HEK293 (cell line): Measurements from ENCODE around the gene TJP3.
A peak's percentile ranks its signal among the peaks of the same experiment; 100 is the strongest.

ENCODE experiments used
- CTCF ChIA-PET: fragments of 350-600 bp; formaldehyde crosslinking; extraction: SDS; loops from one replicate; lab custom pipeline; 2021; ENCODE audit warnings: antibody characterized with exemption; lab: Yijun Ruan, JAX
- POLR2A ChIA-PET: fragments of 300-600 bp; formaldehyde crosslinking; extraction: SDS; loops from one replicate; lab custom pipeline; 2020; ENCODE audit warnings: antibody characterized with exemption, inconsistent platforms; lab: Yijun Ruan, JAX
- H3K27ac ChIP-seq: fragments of 200-500 bp; sonication (Bioruptor generic); 2 replicates; pipeline ENCODE4 v1.5.1; 2014; ENCODE audit warnings: low read depth, low read length, control low read depth, inconsistent platforms; ENCODE audit errors: extremely low read depth
- H3K36me3 ChIP-seq, 2 experiments: fragments of 200-500 bp in 1 of 2; sonication (Bioruptor generic) in 1 of 2; 1 replicate in 1 of 2; 2 replicates in 1 of 2; pipeline ENCODE4 v1.5.1; 2014 to 2017; ENCODE audit warnings: inconsistent platforms in 2 of 2, low read length in 2 of 2; ENCODE audit not compliant: control insufficient read depth in 2 of 2, insufficient read depth in 1 of 2
- H3K4me1 ChIP-seq: fragments of 200-500 bp; sonication (Bioruptor generic); 2 replicates; pipeline ENCODE4 v1.5.1; 2014; ENCODE audit warnings: mild to moderate bottlenecking, low read length, inconsistent platforms; ENCODE audit not compliant: control insufficient read depth, insufficient read depth
- H3K4me3 ChIP-seq: 2 replicates; pipeline ENCODE4 v1.5.1; 2011; ENCODE audit warnings: low read depth, mild to moderate bottlenecking, control low read depth, low read length, moderate library complexity
- H3K9me3 ChIP-seq: fragments of 200-500 bp; sonication (Bioruptor generic); 2 replicates; pipeline ENCODE4 v1.5.1; 2014; ENCODE audit warnings: low read depth, low read length, inconsistent platforms; ENCODE audit not compliant: control insufficient read depth, insufficient read depth
- PRDM10 ChIP-seq: fragments of 450-650 bp; formaldehyde crosslinking; IDR thresholded peaks from 2 replicates; pipeline ENCODE4 v1.5.1; 2016; ENCODE audit warnings: missing biosample characterization, missing genetic modification characterization
- PRDM2 ChIP-seq: fragments of 450-650 bp; formaldehyde crosslinking; IDR thresholded peaks from 2 replicates; pipeline ENCODE4 v1.5.1; 2016; ENCODE audit warnings: missing biosample characterization, missing genetic modification characterization, borderline replicate concordance
- ZNF121 ChIP-seq: fragments of 450-650 bp; formaldehyde crosslinking; IDR thresholded peaks from 2 replicates; pipeline ENCODE4 v1.5.1; 2016; ENCODE audit warnings: missing biosample characterization, missing genetic modification characterization
- ZNF175 ChIP-seq: fragments of 450-650 bp; formaldehyde crosslinking; IDR thresholded peaks from 2 replicates; pipeline ENCODE4 v1.5.1; 2016; ENCODE audit warnings: missing biosample characterization, missing genetic modification characterization
- ZNF274 ChIP-seq, 2 experiments: fragments of 200-500 bp in 1 of 2; fragments of 450-650 bp in 1 of 2; sonication (Bioruptor generic) in 1 of 2; formaldehyde crosslinking in 1 of 2; IDR thresholded peaks; 2 replicates each; pipeline versions ENCODE4 v1.5.1 to v1.6.1; 2014 to 2016; ENCODE audit warnings: borderline replicate concordance in 1 of 2, inconsistent platforms in 1 of 2, low read length in 1 of 2, missing biosample characterization in 1 of 2, missing genetic modification characterization in 1 of 2
- ZNF394 ChIP-seq: fragments of 450-650 bp; formaldehyde crosslinking; IDR thresholded peaks from 2 replicates; pipeline ENCODE4 v1.5.1; 2016; ENCODE audit warnings: missing biosample characterization, missing genetic modification characterization, mild to moderate bottlenecking, moderate library complexity, borderline replicate concordance
- ZNF530 ChIP-seq: fragments of 450-650 bp; formaldehyde crosslinking; IDR thresholded peaks from 2 replicates; pipeline ENCODE4 v1.5.1; 2016; ENCODE audit warnings: low read depth, missing biosample characterization, missing genetic modification characterization
- ZNF623 ChIP-seq: fragments of 450-650 bp; formaldehyde crosslinking; IDR thresholded peaks from 2 replicates; pipeline ENCODE4 v1.5.1; 2016; ENCODE audit warnings: missing biosample characterization, missing genetic modification characterization
- ZNF624 ChIP-seq: fragments of 450-650 bp; formaldehyde crosslinking; IDR thresholded peaks from 2 replicates; pipeline ENCODE4 v1.5.1; 2017; ENCODE audit warnings: missing biosample characterization, missing genetic modification characterization
- ZNF626 ChIP-seq: fragments of 450-650 bp; sonication (Bioruptor Pico); formaldehyde crosslinking; IDR thresholded peaks from 2 replicates; pipeline ENCODE4 v1.5.1; 2018; ENCODE audit warnings: missing biosample characterization, missing genetic modification characterization, inconsistent platforms
- ZNF692 ChIP-seq: fragments of 450-650 bp; formaldehyde crosslinking; IDR thresholded peaks from 2 replicates; pipeline ENCODE4 v1.5.1; 2016; ENCODE audit warnings: missing biosample characterization, missing genetic modification characterization
- ZNF843 ChIP-seq: fragments of 450-650 bp; formaldehyde crosslinking; IDR thresholded peaks from 2 replicates; pipeline ENCODE4 v1.5.1; 2016; ENCODE audit warnings: missing biosample characterization, missing genetic modification characterization

The TJP3 gene

GRCh38 chr19:3792114-3792513 is 83.9 kb downstream of the TJP3 start (continued):
- no peak for TF ChIP-seq ZNF692
- no peak for TF ChIP-seq PRDM10 (tag by site-specific recombination)
- TF ChIP-seq ZNF624 (tag by site-specific recombination), result no peak

- POLR2A ChIA-PET, result interaction anchor here (0.8 kb wide), 1 partner anchor 196 kb away, joined by 4 read pairs; no protein-coding TSS in a partner anchor
- TF ChIP-seq ZNF274 (IDR thresholded peaks at IDR 0.05; ENCODE audit: low read length) (no peak), ZNF274 (tag by site-specific recombination; IDR thresholded peaks at IDR 0.05; ENCODE audit: borderline replicate concordance) (no peak), ZNF843 (tag by site-specific recombination) (no peak), ZNF121 (tag by site-specific recombination) (no peak), ZNF530 (tag by site-specific recombination) (no peak), ZNF394 (peak; percentile 32; the same call in 1 of the 2 replicates), ZNF175 (tag by site-specific recombination) (no peak), PRDM2 (tag by site-specific recombination) (no peak), ZNF623 (tag by site-specific recombination) (peak; percentile 97), ZNF626 (tag by site-specific recombination) (no peak)
These were observed 85.6 kb downstream of the TJP3 start for GRCh38 chr19:3793799-3794198.

More at GRCh38 chr19:3793799-3794198, 85.6 kb downstream of the TJP3 start:
- Histone ChIP-seq H3K4me3 (no peak overlapping the region), H3K27ac (no peak overlapping the region), H3K4me1 (no peaks in the 10 kb centered on the region), H3K36me3 (no peaks in the 10 kb centered on the region), H3K9me3 (no peaks in the 10 kb centered on the region)
- CTCF ChIA-PET, result interaction anchor here (0.5 to 1.4 kb wide), 6 partner anchors 9 to 659 kb away, joined by 3 to 6 read pairs (median 3); no protein-coding TSS in a partner anchor
